GM23338 (cell line): Measurements from ENCODE around the gene UNC13C. TPM values are rescaled to one million over a fixed set of nuclear protein-coding genes. Genes with fewer than 3 reads are reported as not detected.

Experiments used
- ATAC-seq: fragments of 200-7000 bp; cut with Tn5 transposase; 3 replicates; pipeline ENCODE4 v1.9.1; 2020
- DNase-seq: peaks from one replicate; pipeline ENCODE4 v3.0.0-alpha.2; 2015; ENCODE audit warnings: low spot score
- H2AFZ ChIP-seq: fragments of 200-600 bp; sonication (generic); 2 replicates; pipeline ENCODE4 v1.8.0; 2016; ENCODE audit warnings: antibody characterized with exemption, mild to moderate bottlenecking, moderate library complexity
- H3F3A ChIP-seq: fragments of 200-600 bp; sonication (generic); replicated peaks from 2 replicates; pipeline ENCODE4 v1.8.0; 2017; ENCODE audit warnings: antibody characterized with exemption, mixed run types, low read depth
- H3K27ac ChIP-seq: fragments of 200-600 bp; sonication (generic); 2 replicates; pipeline ENCODE4 v1.6.1; 2016; ENCODE audit warnings: low read depth
- H3K27me3 ChIP-seq: fragments of 200-600 bp; sonication (generic); 2 replicates; pipeline ENCODE4 v1.8.0; 2016; ENCODE audit warnings: mild to moderate bottlenecking, mixed run types, moderate library complexity; ENCODE audit not compliant: insufficient read depth
- H3K36me3 ChIP-seq: fragments of 200-600 bp; sonication (generic); 2 replicates; pipeline ENCODE4 v1.8.0; 2016; ENCODE audit warnings: mild to moderate bottlenecking; ENCODE audit not compliant: insufficient read depth
- H3K4me1 ChIP-seq: fragments of 200-600 bp; sonication (generic); 2 replicates; pipeline ENCODE4 v1.8.0; 2016; ENCODE audit warnings: mild to moderate bottlenecking, moderate library complexity; ENCODE audit not compliant: insufficient read depth
- H3K4me2 ChIP-seq: fragments of 200-600 bp; sonication (generic); 2 replicates; pipeline ENCODE4 v1.7.1; 2017; ENCODE audit warnings: mixed run types
- H3K4me3 ChIP-seq: fragments of 200-600 bp; sonication (generic); 2 replicates; pipeline ENCODE4 v1.6.1; 2016; ENCODE audit warnings: mixed run types
- H3K79me2 ChIP-seq: fragments of 200-600 bp; sonication (generic); replicated peaks from 2 replicates; pipeline ENCODE4 v1.8.0; 2017; ENCODE audit warnings: mild to moderate bottlenecking; ENCODE audit not compliant: insufficient read depth
- H3K9me2 ChIP-seq: fragments of 200-600 bp; sonication (generic); 2 replicates; pipeline ENCODE4 v1.8.0; 2017; ENCODE audit not compliant: insufficient read depth
- H4K20me1 ChIP-seq: fragments of 200-600 bp; sonication (generic); replicated peaks from 2 replicates; pipeline ENCODE4 v1.8.0; 2017; ENCODE audit warnings: mild to moderate bottlenecking; ENCODE audit not compliant: insufficient read depth
- H3K27ac Mint-ChIP-seq: 2 replicates; pipeline ENCODE4 v1.8.0; 2020; ENCODE audit warnings: inconsistent platforms, mild to moderate bottlenecking, moderate library complexity, mixed read lengths
- H3K27me3 Mint-ChIP-seq: 3 replicates; pipeline ENCODE4 v1.8.0; 2022; ENCODE audit warnings: low read depth, mild to moderate bottlenecking, moderate library complexity, mixed read lengths, inconsistent platforms; ENCODE audit not compliant: insufficient read depth, poor library complexity
- H3K36me3 Mint-ChIP-seq: 3 replicates; pipeline ENCODE4 v1.8.0; 2021; ENCODE audit warnings: low read depth, mild to moderate bottlenecking, inconsistent platforms, moderate library complexity, mixed read lengths
- H3K4me1 Mint-ChIP-seq: 3 replicates; pipeline ENCODE4 v1.8.0; 2020; ENCODE audit warnings: mild to moderate bottlenecking, inconsistent platforms, mixed read lengths
- H3K4me3 Mint-ChIP-seq: 3 replicates; pipeline ENCODE4 v1.8.0; 2021; ENCODE audit warnings: moderate library complexity, mild to moderate bottlenecking, inconsistent platforms, mixed read lengths
- H3K9me3 Mint-ChIP-seq: 3 replicates; pipeline ENCODE4 v1.8.0; 2020; ENCODE audit warnings: moderate library complexity, mild to moderate bottlenecking, inconsistent platforms, mixed read lengths
- CREB1 ChIP-seq: fragments of 250-450 bp; sonication (Bioruptor Pico); IDR thresholded peaks from 2 replicates; pipeline ENCODE4 v1.5.0; 2020; ENCODE audit warnings: low read depth, mild to moderate bottlenecking, moderate library complexity
- JUNB ChIP-seq: IDR thresholded peaks from one replicate; pipeline ENCODE4 v1.6.1; 2016; ENCODE audit warnings: antibody characterized with exemption; ENCODE audit not compliant: unreplicated experiment
- NANOG ChIP-seq: IDR thresholded peaks from 2 replicates; pipeline ENCODE4 v1.6.1; 2016; ENCODE audit warnings: antibody characterized with exemption, borderline replicate concordance
- POLR2AphosphoS5 ChIP-seq: IDR thresholded peaks from 2 replicates; pipeline ENCODE4 v1.6.1; 2016; ENCODE audit warnings: antibody characterized with exemption, low read depth
- ZNF331 ChIP-seq: fragments of 250-450 bp; sonication (Bioruptor Pico); IDR thresholded peaks from 2 replicates; pipeline ENCODE4 v1.5.0; 2020; ENCODE audit warnings: low read depth, mild to moderate bottlenecking, moderate library complexity
- polyA plus RNA-seq: library from polyadenylated mRNA; unstranded; fragments of >200 nt; fragmentation: Nextera tagmentation; extraction: Ambion mirVana; gene quantifications from 2 replicates; pipeline ENCODE4 v1.2.1, GENCODE V29; 2016
- total RNA-seq: library from RNA; depleted of rRNA; stranded (reverse); fragments of >200 nt; shearing (Covaris generic); gene quantifications from 2 replicates; pipeline ENCODE4 v1.2.3, GENCODE V29; 2014
- TF ChIP-seq, protein P1 (sequence below): fragments of 250-450 bp; sonication (Bioruptor Pico); IDR thresholded peaks from 2 replicates; pipeline ENCODE4 v1.5.0; 2020; ENCODE audit warnings: mild to moderate bottlenecking, moderate library complexity
- TF ChIP-seq, protein P2 (sequence below): IDR thresholded peaks from one replicate; pipeline ENCODE4 v1.6.1; 2018; ENCODE audit warnings: antibody characterized with exemption; ENCODE audit not compliant: unreplicated experiment

Gene UNC13C
- total and polyA plus RNA-seq, 2 experiments from 2014 or later: 0.03 TPM; not detected in 1

DNA sequence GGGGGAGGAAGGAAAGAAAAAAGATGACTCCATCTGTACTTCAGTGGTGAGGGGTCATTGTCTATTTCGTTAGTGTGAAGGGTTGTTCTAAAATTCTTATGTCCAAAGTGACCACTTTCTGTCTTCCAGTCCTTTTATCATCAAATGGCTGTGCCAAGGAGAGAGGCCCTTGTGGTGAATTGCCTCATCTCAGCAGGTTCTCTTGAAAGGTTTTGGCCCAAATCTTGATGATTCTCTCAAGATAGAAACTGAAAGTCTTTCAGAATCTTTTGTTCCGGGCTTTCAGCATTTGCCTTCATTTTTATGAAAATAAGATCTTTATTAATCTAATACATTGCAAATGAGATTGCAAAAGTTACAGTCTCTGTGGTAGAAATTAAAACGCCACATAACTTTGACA lies 642.7 kb downstream of the UNC13C start (continued):
- TF ChIP-seq, protein P1, sequence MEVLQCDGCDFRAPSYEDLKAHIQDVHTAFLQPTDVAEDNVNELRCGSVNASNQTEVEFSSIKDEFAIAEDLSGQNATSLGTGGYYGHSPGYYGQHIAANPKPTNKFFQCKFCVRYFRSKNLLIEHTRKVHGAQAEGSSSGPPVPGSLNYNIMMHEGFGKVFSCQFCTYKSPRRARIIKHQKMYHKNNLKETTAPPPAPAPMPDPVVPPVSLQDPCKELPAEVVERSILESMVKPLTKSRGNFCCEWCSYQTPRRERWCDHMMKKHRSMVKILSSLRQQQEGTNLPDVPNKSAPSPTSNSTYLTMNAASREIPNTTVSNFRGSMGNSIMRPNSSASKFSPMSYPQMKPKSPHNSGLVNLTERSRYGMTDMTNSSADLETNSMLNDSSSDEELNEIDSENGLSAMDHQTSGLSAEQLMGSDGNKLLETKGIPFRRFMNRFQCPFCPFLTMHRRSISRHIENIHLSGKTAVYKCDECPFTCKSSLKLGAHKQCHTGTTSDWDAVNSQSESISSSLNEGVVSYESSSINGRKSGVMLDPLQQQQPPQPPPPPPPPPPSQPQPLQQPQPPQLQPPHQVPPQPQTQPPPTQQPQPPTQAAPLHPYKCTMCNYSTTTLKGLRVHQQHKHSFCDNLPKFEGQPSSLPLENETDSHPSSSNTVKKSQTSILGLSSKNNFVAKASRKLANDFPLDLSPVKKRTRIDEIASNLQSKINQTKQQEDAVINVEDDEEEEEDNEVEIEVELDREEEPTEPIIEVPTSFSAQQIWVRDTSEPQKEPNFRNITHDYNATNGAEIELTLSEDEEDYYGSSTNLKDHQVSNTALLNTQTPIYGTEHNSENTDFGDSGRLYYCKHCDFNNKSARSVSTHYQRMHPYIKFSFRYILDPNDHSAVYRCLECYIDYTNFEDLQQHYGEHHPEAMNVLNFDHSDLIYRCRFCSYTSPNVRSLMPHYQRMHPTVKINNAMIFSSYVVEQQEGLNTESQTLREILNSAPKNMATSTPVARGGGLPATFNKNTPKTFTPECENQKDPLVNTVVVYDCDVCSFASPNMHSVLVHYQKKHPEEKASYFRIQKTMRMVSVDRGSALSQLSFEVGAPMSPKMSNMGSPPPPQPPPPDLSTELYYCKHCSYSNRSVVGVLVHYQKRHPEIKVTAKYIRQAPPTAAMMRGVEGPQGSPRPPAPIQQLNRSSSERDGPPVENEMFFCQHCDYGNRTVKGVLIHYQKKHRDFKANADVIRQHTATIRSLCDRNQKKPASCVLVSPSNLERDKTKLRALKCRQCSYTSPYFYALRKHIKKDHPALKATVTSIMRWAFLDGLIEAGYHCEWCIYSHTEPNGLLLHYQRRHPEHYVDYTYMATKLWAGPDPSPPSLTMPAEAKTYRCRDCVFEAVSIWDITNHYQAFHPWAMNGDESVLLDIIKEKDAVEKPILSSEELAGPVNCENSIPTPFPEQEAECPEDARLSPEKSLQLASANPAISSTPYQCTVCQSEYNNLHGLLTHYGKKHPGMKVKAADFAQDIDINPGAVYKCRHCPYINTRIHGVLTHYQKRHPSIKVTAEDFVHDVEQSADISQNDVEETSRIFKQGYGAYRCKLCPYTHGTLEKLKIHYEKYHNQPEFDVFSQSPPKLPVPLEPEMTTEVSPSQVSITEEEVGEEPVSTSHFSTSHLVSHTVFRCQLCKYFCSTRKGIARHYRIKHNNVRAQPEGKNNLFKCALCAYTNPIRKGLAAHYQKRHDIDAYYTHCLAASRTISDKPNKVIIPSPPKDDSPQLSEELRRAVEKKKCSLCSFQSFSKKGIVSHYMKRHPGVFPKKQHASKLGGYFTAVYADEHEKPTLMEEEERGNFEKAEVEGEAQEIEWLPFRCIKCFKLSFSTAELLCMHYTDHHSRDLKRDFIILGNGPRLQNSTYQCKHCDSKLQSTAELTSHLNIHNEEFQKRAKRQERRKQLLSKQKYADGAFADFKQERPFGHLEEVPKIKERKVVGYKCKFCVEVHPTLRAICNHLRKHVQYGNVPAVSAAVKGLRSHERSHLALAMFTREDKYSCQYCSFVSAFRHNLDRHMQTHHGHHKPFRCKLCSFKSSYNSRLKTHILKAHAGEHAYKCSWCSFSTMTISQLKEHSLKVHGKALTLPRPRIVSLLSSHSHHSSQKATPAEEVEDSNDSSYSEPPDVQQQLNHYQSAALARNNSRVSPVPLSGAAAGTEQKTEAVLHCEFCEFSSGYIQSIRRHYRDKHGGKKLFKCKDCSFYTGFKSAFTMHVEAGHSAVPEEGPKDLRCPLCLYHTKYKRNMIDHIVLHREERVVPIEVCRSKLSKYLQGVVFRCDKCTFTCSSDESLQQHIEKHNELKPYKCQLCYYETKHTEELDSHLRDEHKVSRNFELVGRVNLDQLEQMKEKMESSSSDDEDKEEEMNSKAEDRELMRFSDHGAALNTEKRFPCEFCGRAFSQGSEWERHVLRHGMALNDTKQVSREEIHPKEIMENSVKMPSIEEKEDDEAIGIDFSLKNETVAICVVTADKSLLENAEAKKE: no peak
- TF ChIP-seq POLR2AphosphoS5 (no peak), ZNF331 (no peak), NANOG (no peak), JUNB (no peak), CREB1 (CRISPR knock-in tag) (no peak)
- TF ChIP-seq, protein P2, sequence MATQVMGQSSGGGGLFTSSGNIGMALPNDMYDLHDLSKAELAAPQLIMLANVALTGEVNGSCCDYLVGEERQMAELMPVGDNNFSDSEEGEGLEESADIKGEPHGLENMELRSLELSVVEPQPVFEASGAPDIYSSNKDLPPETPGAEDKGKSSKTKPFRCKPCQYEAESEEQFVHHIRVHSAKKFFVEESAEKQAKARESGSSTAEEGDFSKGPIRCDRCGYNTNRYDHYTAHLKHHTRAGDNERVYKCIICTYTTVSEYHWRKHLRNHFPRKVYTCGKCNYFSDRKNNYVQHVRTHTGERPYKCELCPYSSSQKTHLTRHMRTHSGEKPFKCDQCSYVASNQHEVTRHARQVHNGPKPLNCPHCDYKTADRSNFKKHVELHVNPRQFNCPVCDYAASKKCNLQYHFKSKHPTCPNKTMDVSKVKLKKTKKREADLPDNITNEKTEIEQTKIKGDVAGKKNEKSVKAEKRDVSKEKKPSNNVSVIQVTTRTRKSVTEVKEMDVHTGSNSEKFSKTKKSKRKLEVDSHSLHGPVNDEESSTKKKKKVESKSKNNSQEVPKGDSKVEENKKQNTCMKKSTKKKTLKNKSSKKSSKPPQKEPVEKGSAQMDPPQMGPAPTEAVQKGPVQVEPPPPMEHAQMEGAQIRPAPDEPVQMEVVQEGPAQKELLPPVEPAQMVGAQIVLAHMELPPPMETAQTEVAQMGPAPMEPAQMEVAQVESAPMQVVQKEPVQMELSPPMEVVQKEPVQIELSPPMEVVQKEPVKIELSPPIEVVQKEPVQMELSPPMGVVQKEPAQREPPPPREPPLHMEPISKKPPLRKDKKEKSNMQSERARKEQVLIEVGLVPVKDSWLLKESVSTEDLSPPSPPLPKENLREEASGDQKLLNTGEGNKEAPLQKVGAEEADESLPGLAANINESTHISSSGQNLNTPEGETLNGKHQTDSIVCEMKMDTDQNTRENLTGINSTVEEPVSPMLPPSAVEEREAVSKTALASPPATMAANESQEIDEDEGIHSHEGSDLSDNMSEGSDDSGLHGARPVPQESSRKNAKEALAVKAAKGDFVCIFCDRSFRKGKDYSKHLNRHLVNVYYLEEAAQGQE: no peak

DNA sequence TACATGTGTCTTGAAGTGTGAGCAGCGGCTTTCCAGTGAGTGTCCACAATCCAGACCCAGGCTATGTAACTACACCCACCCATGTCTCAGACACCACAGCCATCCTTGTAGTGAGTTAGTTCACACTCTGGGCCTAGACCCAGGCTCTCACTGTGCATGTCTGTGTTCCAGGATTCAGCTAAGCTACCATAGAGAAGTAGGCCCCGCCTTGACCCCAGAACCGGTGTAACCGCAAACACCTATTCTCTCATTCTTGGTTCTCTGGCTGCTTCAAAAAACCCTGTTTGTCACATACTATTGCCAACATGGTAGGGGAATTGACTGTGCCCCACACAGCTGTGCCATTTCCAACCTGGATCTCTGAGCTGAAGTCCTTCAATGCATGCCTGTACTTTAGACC lies 657.9 kb downstream of the UNC13C start:
- no peaks in the 10 kb centered on the region for H4K20me1 ChIP-seq
- no peak for TF ChIP-seq ZNF331
- TF ChIP-seq, protein P1: no peak

More for the DNA sequence above, 657.9 kb downstream of the UNC13C start:
- H3K4me1 ChIP-seq: no peaks in the 10 kb centered on the region
- DNase-seq (no peak), ATAC-seq (no peak)
- Mint-ChIP-seq H3K4me3 (no peak overlapping the region), H3K27ac (no peak overlapping the region), H3K4me1 (no peaks in the 10 kb centered on the region), H3K27me3 (no peaks in the 10 kb centered on the region), H3K36me3 (no peaks in the 10 kb centered on the region), H3K9me3 (peaks cover 36% of the 10 kb centered on the region)
- no peak overlapping the region for H3K4me2 ChIP-seq
- no peak overlapping the region for H3K4me3 ChIP-seq
- H2AFZ ChIP-seq: no peak overlapping the region
- no peaks in the 10 kb centered on the region for H3K9me2 ChIP-seq
- H3K79me2 ChIP-seq: no peaks in the 10 kb centered on the region
- no peaks in the 10 kb centered on the region for H3F3A ChIP-seq
- H3K27ac ChIP-seq: no peak overlapping the region
- no peaks in the 10 kb centered on the region for H3K27me3 ChIP-seq
- H3K36me3 ChIP-seq: 0 out of 2 replicates have a peak, but pooled peaks cover 4% of the 10 kb centered on the region
